ENCODE measurements around the gene SOCS2.

DNA sequence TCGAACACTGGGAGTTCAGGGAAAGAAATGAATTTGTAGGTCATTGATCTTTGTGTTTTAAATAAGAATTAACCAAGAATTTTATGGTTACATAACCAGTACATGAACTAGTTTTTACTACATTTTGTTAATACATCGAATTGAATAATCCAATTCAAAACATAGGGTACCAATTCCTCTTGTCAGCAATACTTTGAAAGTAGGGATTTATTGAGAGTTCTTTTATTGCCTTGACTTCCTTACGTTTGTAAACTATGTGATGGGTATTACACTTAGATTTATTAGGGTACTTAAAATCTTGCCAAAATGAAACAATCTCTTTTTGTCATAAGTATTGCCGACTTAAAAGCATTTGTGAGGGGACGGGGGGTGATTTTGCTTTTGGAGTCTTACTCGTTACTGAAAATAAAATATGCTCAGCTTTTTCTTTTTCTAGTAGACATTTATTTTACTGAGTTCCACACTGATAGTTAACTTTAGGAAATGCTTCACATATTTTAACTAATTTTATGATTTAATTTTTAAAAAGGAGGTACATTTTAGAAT lies 22.4 kb downstream of the SOCS2 start:
- no peak for TF ChIP-seq POLR2A (IDR thresholded peaks at IDR 0.05)
- peak in 1 of 4 donors; percentile 37 for TF ChIP-seq POLR2AphosphoS5 (IDR thresholded peaks at IDR 0.05)
